Duodenal mucosa (tissue), 2 donors: ENCODE measurements around the gene KCNMB4.

Experiments
- H3K27ac ChIP-seq: one replicate; pipeline ENCODE4 v1.7.0; 2013; ENCODE audit warnings: low read depth, low read length
- H3K27me3 ChIP-seq, 2 donors: one replicate each; pipeline ENCODE4 v1.7.0; 2013; ENCODE audit warnings: low read length in 2 of 2, control low read depth in 1 of 2; ENCODE audit not compliant: insufficient read depth in 2 of 2, control insufficient read depth in 1 of 2
- H3K36me3 ChIP-seq, 2 donors: one replicate each; pipeline ENCODE4 v1.7.0; 2013; ENCODE audit warnings: low read length in 2 of 2, control low read depth in 1 of 2; ENCODE audit not compliant: insufficient read depth in 2 of 2, control insufficient read depth in 1 of 2
- H3K4me1 ChIP-seq, 2 donors: one replicate each; pipeline ENCODE4 v1.7.0; 2013; ENCODE audit warnings: low read length in 2 of 2, control low read depth in 1 of 2; ENCODE audit not compliant: insufficient read depth in 2 of 2, control insufficient read depth in 1 of 2
- H3K4me3 ChIP-seq, 2 donors: one replicate each; pipeline ENCODE4 v1.7.0; 2013; ENCODE audit warnings: low read length in 2 of 2, low read depth in 1 of 2
- H3K9ac ChIP-seq, 2 donors: one replicate each; pipeline ENCODE4 v1.7.0; 2013; ENCODE audit warnings: low read length in 2 of 2, low read depth in 1 of 2
- H3K9me3 ChIP-seq, 2 donors: one replicate each; pipeline ENCODE4 v1.7.0; 2013; ENCODE audit warnings: low read length in 2 of 2, control low read depth in 1 of 2; ENCODE audit not compliant: control insufficient read depth in 1 of 2

Gene KCNMB4

DNA sequence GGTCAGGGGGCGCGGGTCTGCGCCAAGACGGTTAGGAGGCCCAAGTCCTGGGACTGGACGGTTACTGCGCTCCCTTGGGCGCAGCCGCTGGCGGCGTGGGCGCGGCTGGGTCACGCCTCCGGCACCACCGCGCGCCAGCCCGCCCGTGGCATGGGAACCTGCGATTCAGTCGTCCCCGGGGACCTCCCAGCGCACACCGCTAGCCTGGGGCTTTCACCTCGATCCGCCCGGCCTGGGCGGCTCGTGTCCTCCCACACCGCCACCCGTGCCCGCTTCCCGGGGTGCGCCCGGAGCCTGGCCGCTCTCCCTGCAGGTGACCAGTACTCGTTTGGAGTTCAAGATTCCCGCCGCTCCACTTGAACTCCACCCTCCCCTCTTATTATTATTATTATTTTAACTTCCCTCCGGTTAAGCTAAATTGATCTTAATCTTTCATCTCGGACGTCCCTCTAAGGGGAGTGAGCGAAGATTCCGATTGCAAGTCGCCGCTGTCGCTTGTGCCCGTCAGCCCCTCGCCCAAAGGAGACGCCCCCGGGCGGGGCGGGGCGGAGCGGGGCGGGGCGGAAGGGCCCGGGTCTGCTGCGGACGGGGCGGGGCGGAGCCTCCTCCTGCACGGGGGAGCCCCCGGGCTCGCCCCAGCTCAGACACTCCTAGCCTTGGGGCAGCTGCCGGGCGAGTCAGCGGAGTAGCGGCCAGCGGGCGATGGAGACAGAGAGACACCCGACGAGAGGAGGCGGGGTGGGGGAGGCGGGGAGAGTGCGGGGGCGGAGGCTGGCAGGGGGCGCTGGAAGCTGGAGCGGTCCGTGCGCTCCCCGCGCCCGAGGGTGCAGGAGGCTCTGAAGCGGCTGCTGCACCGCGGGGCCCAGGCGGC lies at the start of gene KCNMB4:
TSS of gene KCNMB4 (plus strand) at position 643 of the 871 bp plus-strand sequence. CDS start 445 bp downstream, outside the sequence.
- Histone ChIP-seq H3K27me3 (peaks cover 15 to 29% of the 10 kb centered on the region in 2 donors), H3K9me3 (peaks cover 0 to 4% of the 10 kb centered on the region in 2 donors), H3K36me3 (no peaks in the 10 kb centered on the region), H3K9ac (peak within 1 kb of the TSS; percentile 26 to 43), H3K4me3 (peak within 1 kb of the TSS; percentile 74 to 78), H3K27ac (no peak within 1 kb of the TSS), H3K4me1 (peaks cover 15 to 18% of the 10 kb centered on the region in 2 donors)

DNA sequence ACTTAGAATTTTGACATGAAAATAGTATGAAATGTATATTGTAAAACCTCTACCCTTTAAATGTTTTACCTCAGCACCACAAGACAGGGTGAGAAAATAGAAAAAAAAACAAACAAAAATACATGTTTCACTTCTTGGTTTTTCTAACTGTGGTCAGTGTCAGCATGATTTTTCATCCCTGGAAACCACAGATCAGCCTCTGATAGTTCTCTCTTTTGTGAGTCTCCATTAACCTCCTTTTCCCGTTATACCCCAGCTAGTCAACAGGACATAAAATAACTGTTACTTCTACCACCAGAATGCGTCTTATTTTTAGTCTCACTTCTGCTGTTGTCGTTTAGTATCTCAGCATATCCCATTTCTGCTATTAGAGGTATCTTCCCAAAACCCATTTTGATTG lies 48.3 kb upstream of the KCNMB4 start:
- Histone ChIP-seq H3K36me3 (peaks cover 0 to 6% of the 10 kb centered on the region in 2 donors), H3K4me1 (no peaks in the 10 kb centered on the region), H3K27ac (no peak overlapping the region), H3K9me3 (no peaks in the 10 kb centered on the region), H3K4me3 (no peak overlapping the region), H3K27me3 (no peaks in the 10 kb centered on the region), H3K9ac (no peak overlapping the region)

- H3K4me3 ChIP-seq, result no peak overlapping the region
- no peak overlapping the region for H3K9ac ChIP-seq
- H3K4me1 ChIP-seq, result no peaks in the 10 kb centered on the region
- H3K9me3 ChIP-seq, result no peaks in the 10 kb centered on the region
- H3K27me3 ChIP-seq, result no peaks in the 10 kb centered on the region
- no peak overlapping the region for H3K27ac ChIP-seq
- peaks cover 0 to 5% of the 10 kb centered on the region in 2 donors for H3K36me3 ChIP-seq
Observed at GRCh38 chr12:70319605-70320004, 46.5 kb upstream of the KCNMB4 start.

GRCh38 chr12:70321191-70321590 lies 44.9 kb upstream of the KCNMB4 start:
- Histone ChIP-seq H3K4me1 (no peaks in the 10 kb centered on the region), H3K9me3 (no peaks in the 10 kb centered on the region), H3K9ac (no peak overlapping the region), H3K4me3 (no peak overlapping the region), H3K27me3 (no peaks in the 10 kb centered on the region), H3K36me3 (peaks cover 0 to 5% of the 10 kb centered on the region in 2 donors), H3K27ac (no peak overlapping the region)

DNA sequence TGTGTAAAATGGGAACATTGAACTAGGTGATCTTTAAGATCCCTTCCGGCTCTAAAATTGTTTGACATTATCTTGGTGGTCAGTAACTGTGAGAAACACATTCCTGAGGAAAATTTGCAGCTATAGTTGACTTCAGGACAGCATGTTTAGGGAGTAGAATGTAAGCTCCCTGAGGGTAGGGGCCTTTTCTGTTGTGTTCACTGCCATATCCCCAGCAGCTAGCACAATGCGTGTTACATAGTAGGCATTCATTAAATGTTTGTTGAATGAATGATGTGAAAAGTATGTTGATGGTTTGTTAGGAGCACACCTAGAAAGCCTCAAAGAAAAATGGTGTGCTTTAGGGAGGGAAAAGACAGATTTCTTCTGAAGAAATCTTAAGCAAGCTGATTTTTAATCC lies 38.5 kb upstream of the KCNMB4 start:
- H3K9ac ChIP-seq, result no peak overlapping the region
- H3K27ac ChIP-seq, result no peak overlapping the region
- H3K4me1 ChIP-seq, result no peaks in the 10 kb centered on the region
- peaks cover 0 to 5% of the 10 kb centered on the region in 2 donors for H3K36me3 ChIP-seq
- H3K4me3 ChIP-seq, result no peak overlapping the region
- no peaks in the 10 kb centered on the region for H3K27me3 ChIP-seq
- H3K9me3 ChIP-seq, result no peaks in the 10 kb centered on the region

GRCh38 chr12:70329728-70330127 lies 36.4 kb upstream of the KCNMB4 start:
- Histone ChIP-seq H3K27ac (no peak overlapping the region), H3K27me3 (no peaks in the 10 kb centered on the region), H3K9ac (no peak overlapping the region), H3K4me1 (no peaks in the 10 kb centered on the region), H3K36me3 (peaks cover 0 to 6% of the 10 kb centered on the region in 2 donors), H3K4me3 (no peak overlapping the region), H3K9me3 (no peaks in the 10 kb centered on the region)

DNA sequence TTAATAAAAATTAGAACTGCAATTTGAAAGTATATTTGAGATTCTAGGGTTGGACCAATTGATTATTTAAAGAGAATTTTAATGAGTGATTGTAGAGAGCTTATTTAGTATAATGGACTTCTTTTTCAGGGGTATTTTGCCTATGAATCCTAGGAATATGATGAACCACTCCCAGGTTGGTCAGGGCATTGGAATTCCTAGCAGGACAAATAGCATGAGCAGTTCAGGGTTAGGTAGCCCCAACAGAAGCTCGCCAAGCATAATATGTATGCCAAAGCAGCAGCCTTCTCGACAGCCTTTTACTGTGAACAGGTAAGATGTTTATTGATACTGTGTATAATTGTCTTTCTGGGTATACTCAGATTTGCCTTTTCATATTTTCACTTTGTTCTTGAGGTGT lies 35.9 kb upstream of the KCNMB4 start:
- no peak overlapping the region for H3K27ac ChIP-seq
- no peak overlapping the region for H3K4me3 ChIP-seq
- peaks cover 0 to 10% of the 10 kb centered on the region in 2 donors for H3K36me3 ChIP-seq
- H3K9me3 ChIP-seq, result no peaks in the 10 kb centered on the region
- H3K27me3 ChIP-seq, result no peaks in the 10 kb centered on the region
- no peaks in the 10 kb centered on the region for H3K4me1 ChIP-seq
- H3K9ac ChIP-seq, result no peak overlapping the region

- H3K36me3 ChIP-seq, result peaks cover 12 to 18% of the 10 kb centered on the region in 2 donors
- no peak overlapping the region for H3K27ac ChIP-seq
- no peaks in the 10 kb centered on the region for H3K9me3 ChIP-seq
- no peak overlapping the region for H3K9ac ChIP-seq
- H3K4me3 ChIP-seq, result no peak overlapping the region
- no peaks in the 10 kb centered on the region for H3K27me3 ChIP-seq
- no peaks in the 10 kb centered on the region for H3K4me1 ChIP-seq
Observed at GRCh38 chr12:70332236-70332635, 33.9 kb upstream of the KCNMB4 start.

- Histone ChIP-seq H3K36me3 (peaks cover 27 to 30% of the 10 kb centered on the region in 2 donors), H3K9me3 (no peaks in the 10 kb centered on the region), H3K27me3 (no peaks in the 10 kb centered on the region), H3K4me1 (no peaks in the 10 kb centered on the region), H3K9ac (no peak overlapping the region), H3K27ac (no peak overlapping the region), H3K4me3 (no peak overlapping the region)
Observed at GRCh38 chr12:70334742-70335141, 31.3 kb upstream of the KCNMB4 start.

DNA sequence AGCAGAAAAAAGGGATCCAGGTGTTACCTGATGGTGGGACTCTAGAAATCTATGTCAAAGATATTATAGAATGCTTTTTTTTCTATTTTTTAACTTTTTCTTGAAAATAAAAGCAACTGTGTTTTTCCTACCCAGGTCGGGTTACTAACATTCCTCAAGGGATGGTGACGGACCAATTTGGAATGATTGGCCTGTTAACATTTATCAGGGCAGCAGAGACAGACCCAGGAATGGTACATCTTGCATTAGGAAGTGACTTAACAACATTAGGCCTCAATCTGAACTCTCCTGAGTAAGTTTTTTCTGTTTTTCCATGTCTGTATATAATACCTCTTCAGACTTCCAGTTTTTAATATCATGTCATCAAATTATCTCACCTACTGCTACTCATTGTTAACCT lies 27.6 kb upstream of the KCNMB4 start:
- Histone ChIP-seq H3K4me3 (no peak overlapping the region), H3K4me1 (no peaks in the 10 kb centered on the region), H3K27me3 (no peaks in the 10 kb centered on the region), H3K9me3 (no peaks in the 10 kb centered on the region), H3K36me3 (peaks cover 53 to 55% of the 10 kb centered on the region in 2 donors), H3K9ac (no peak overlapping the region), H3K27ac (no peak overlapping the region)
